HEK293 (cell line): ENCODE results near the gene CFAP73.

Experiments used
- BCL11A ChIP-seq: fragments of 450-650 bp; formaldehyde crosslinking; IDR thresholded peaks from 2 replicates; pipeline ENCODE4 v1.5.1; 2016; ENCODE audit warnings: low read depth, missing biosample characterization, missing genetic modification characterization
- HOXC10 ChIP-seq: sonication (generic); formaldehyde crosslinking; IDR thresholded peaks from 2 replicates; pipeline ENCODE4 v1.8.1; 2023; ENCODE audit warnings: mild to moderate bottlenecking, missing genetic modification reagents
- SCRT2 ChIP-seq: fragments of 450-650 bp; formaldehyde crosslinking; IDR thresholded peaks from 2 replicates; pipeline ENCODE4 v1.5.1; 2016; ENCODE audit warnings: missing biosample characterization, missing genetic modification characterization
- ZNF121 ChIP-seq: fragments of 450-650 bp; formaldehyde crosslinking; IDR thresholded peaks from 2 replicates; pipeline ENCODE4 v1.5.1; 2016; ENCODE audit warnings: missing biosample characterization, missing genetic modification characterization
- ZNF184 ChIP-seq: fragments of 450-650 bp; IDR thresholded peaks from 2 replicates; pipeline ENCODE4 v1.5.1; 2018; ENCODE audit warnings: missing biosample characterization, mild to moderate bottlenecking, missing genetic modification characterization
- ZNF302 ChIP-seq: fragments of 450-650 bp; formaldehyde crosslinking; IDR thresholded peaks from 2 replicates; pipeline ENCODE4 v1.5.1; 2016; ENCODE audit warnings: missing biosample characterization, missing genetic modification characterization, low read depth
- ZNF571 ChIP-seq: fragments of 450-650 bp; formaldehyde crosslinking; IDR thresholded peaks from 2 replicates; pipeline ENCODE4 v1.5.0; 2017; ENCODE audit warnings: missing biosample characterization, missing genetic modification characterization
- ZNF626 ChIP-seq: fragments of 450-650 bp; sonication (Bioruptor Pico); formaldehyde crosslinking; IDR thresholded peaks from 2 replicates; pipeline ENCODE4 v1.5.1; 2018; ENCODE audit warnings: missing biosample characterization, missing genetic modification characterization, inconsistent platforms
- ZNF654 ChIP-seq: fragments of 450-650 bp; formaldehyde crosslinking; IDR thresholded peaks from 2 replicates; pipeline ENCODE4 v1.5.1; 2016; ENCODE audit warnings: low read depth, missing biosample characterization, missing genetic modification characterization
- ZNF701 ChIP-seq: fragments of 450-650 bp; formaldehyde crosslinking; IDR thresholded peaks from 2 replicates; pipeline ENCODE4 v1.5.1; 2016; ENCODE audit warnings: missing biosample characterization, missing genetic modification characterization
- ZNF776 ChIP-seq: fragments of 450-650 bp; formaldehyde crosslinking; IDR thresholded peaks from 2 replicates; pipeline ENCODE4 v1.5.0; 2017; ENCODE audit warnings: missing biosample characterization, missing genetic modification characterization, borderline replicate concordance
- ZXDB ChIP-seq: fragments of 450-650 bp; formaldehyde crosslinking; IDR thresholded peaks from 2 replicates; pipeline ENCODE4 v1.5.1; 2016; ENCODE audit warnings: missing biosample characterization, missing genetic modification characterization
- TF ChIP-seq, protein P1 (sequence below): fragments of 450-650 bp; formaldehyde crosslinking; IDR thresholded peaks from 2 replicates; pipeline ENCODE4 v1.5.1; 2016; ENCODE audit warnings: missing biosample characterization, missing genetic modification characterization
- TF ChIP-seq, protein P2 (sequence below): fragments of 450-650 bp; formaldehyde crosslinking; IDR thresholded peaks from 2 replicates; pipeline ENCODE4 v1.5.1; 2016; ENCODE audit warnings: missing biosample characterization, missing genetic modification characterization

DNA sequence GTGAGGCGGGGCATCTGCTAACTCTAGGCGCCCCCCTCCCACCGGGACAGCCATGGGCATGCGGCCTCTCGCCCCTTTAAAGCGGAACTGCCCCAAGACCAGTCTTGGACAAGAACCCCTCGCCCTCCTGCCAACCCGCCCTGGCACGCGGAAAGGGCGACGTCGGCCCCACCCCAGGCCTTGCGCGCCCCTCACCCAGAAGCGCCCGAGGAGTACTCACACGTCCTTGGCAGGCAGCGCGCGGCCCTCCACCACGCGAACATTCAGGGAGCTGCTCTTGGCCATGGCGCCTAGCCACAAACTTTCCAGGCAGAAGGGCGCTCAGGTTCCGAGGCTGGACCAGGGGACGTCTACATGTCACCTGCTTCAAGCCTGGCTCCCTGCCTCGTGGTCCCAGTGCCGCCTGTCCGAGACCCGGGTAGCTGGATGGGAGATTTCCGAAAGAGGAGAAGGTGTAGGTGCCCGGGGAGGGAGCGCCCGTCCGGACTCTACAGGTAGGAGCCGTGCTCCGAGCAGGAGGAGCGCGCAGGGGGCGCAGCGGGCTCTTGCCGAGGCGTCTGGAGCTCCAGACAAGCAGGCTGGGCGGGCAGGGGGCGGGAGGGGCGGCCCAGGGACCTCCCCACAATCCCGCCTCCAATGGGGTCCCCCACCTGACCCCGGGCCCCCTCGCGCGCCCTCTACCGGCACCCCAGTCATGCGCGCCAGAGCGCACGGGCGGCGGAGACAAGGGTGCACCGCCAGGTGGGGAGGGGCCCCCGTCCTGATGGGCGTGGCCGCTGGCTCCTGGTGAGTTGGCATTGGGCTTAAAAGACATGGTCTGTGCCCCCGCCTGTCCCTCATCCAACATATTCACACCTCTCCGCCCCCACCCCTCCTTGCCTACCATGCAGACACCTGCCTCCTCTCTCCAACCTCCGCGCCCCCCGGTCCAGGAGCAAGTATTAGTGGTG is 14.1 kb upstream of the CFAP73 start, which contains the start of gene RASAL1:
- TF ChIP-seq BCL11A (no peak), ZNF121 (tag by site-specific recombination) (no peak), ZNF776 (no peak), ZNF701 (tag by site-specific recombination) (no peak), ZNF626 (no peak), ZNF571 (tag by site-specific recombination) (no peak), ZNF654 (no peak), SCRT2 (tag by site-specific recombination) (peak; percentile 78), HOXC10 (CRISPR knock-in tag) (no peak), ZNF302 (tag by site-specific recombination) (no peak), ZXDB (tag by site-specific recombination) (no peak), ZNF184 (no peak)
- TF ChIP-seq, protein P1, sequence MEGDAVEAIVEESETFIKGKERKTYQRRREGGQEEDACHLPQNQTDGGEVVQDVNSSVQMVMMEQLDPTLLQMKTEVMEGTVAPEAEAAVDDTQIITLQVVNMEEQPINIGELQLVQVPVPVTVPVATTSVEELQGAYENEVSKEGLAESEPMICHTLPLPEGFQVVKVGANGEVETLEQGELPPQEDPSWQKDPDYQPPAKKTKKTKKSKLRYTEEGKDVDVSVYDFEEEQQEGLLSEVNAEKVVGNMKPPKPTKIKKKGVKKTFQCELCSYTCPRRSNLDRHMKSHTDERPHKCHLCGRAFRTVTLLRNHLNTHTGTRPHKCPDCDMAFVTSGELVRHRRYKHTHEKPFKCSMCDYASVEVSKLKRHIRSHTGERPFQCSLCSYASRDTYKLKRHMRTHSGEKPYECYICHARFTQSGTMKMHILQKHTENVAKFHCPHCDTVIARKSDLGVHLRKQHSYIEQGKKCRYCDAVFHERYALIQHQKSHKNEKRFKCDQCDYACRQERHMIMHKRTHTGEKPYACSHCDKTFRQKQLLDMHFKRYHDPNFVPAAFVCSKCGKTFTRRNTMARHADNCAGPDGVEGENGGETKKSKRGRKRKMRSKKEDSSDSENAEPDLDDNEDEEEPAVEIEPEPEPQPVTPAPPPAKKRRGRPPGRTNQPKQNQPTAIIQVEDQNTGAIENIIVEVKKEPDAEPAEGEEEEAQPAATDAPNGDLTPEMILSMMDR (tag by site-specific recombination), result peak; percentile 40; the same call in 1 of the 2 replicates
- TF ChIP-seq, protein P2, sequence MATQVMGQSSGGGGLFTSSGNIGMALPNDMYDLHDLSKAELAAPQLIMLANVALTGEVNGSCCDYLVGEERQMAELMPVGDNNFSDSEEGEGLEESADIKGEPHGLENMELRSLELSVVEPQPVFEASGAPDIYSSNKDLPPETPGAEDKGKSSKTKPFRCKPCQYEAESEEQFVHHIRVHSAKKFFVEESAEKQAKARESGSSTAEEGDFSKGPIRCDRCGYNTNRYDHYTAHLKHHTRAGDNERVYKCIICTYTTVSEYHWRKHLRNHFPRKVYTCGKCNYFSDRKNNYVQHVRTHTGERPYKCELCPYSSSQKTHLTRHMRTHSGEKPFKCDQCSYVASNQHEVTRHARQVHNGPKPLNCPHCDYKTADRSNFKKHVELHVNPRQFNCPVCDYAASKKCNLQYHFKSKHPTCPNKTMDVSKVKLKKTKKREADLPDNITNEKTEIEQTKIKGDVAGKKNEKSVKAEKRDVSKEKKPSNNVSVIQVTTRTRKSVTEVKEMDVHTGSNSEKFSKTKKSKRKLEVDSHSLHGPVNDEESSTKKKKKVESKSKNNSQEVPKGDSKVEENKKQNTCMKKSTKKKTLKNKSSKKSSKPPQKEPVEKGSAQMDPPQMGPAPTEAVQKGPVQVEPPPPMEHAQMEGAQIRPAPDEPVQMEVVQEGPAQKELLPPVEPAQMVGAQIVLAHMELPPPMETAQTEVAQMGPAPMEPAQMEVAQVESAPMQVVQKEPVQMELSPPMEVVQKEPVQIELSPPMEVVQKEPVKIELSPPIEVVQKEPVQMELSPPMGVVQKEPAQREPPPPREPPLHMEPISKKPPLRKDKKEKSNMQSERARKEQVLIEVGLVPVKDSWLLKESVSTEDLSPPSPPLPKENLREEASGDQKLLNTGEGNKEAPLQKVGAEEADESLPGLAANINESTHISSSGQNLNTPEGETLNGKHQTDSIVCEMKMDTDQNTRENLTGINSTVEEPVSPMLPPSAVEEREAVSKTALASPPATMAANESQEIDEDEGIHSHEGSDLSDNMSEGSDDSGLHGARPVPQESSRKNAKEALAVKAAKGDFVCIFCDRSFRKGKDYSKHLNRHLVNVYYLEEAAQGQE (tag by site-specific recombination), result no peak
